ENCODE data around the gene NTHL1. TPM values are rescaled to one million over a fixed set of nuclear protein-coding genes. Genes with fewer than 3 reads are reported as not detected.

Gene NTHL1
- total and polyA plus RNA-seq, 2 of the 8 experiments (the other 6 are each of a cell fraction or from before 2014, with no cell fraction given), result 70.9 to 150 TPM

- H2BK20ac ChIP-seq (ENCODE audit: low read length), result no peak overlapping the region
- no peak overlapping the region for H3K4me2 ChIP-seq (ENCODE audit: insufficient read depth in 1 of 2, low read depth in 2 of 2, low read length in 2 of 2)
- H3K23me2 ChIP-seq (ENCODE audit: low read depth, low read length), result no peaks in the 10 kb centered on the region
- ChIA-PET POLR2A (ENCODE audit: partially characterized antibody) (interaction anchor here (0.6 to 8.8 kb wide), 4 partner anchors 9 to 129 kb away, joined by 3 to 50 read pairs (median 4); partner anchors contain the start of gene BRICD5), CTCF (ENCODE audit: partially characterized antibody) (interaction anchor here (0.9 to 4.1 kb wide), 7 partner anchors 10 to 75 kb away, joined by 5 to 25 read pairs (median 7); no protein-coding TSS in a partner anchor)
- no peak overlapping the region for H3K9ac ChIP-seq (replicated peaks in 1 of 4; ENCODE audit: extremely low read depth in 1 of 4, low read depth in 3 of 4, low read length in 3 of 4)
- no peak overlapping the region for H3K4me3 ChIP-seq (ENCODE audit: extremely low read depth in 1 of 4, insufficient read depth in 2 of 4, low read depth in 3 of 4, low read length in 4 of 4)
- no peaks in the 10 kb centered on the region for H3K9me3 ChIP-seq (ENCODE audit: insufficient read depth in 2 of 2, low read depth in 1 of 2, low read length in 1 of 2)
- DNase-seq (ENCODE audit: low read depth in 1 of 2, low spot score in 2 of 2), result no peak
- H4K8ac ChIP-seq (ENCODE audit: extremely low read depth, insufficient read depth, low read length), result no peak overlapping the region
- H4K91ac ChIP-seq (replicated peaks; ENCODE audit: insufficient read length, low read length), result no peak overlapping the region
- no peak overlapping the region for H2BK12ac ChIP-seq (ENCODE audit: low read depth, low read length)
- no peak for FAIRE-seq
- no peaks in the 10 kb centered on the region for H3K27me3 ChIP-seq (replicated peaks in 1 of 4; ENCODE audit: control insufficient read depth in 3 of 4, extremely low read depth in 1 of 4, insufficient read depth in 3 of 4, low read length in 3 of 4)
- no peak overlapping the region for H3K18ac ChIP-seq (ENCODE audit: extremely low read depth, low read length)
- no peak overlapping the region for H2BK5ac ChIP-seq (ENCODE audit: low read depth, low read length)
- TF ChIP-seq ATF2 (IDR thresholded peaks at IDR 0.05; ENCODE audit: low read length) (no peak), RNF2 (IDR thresholded peaks at IDR 0.05; ENCODE audit: borderline replicate concordance, low read depth, low read length, missing control alignments, poor library complexity, severe bottlenecking) (no peak), SIX5 (IDR thresholded peaks at IDR 0.05; ENCODE audit: low read depth, low read length) (no peak), POLR2A (IDR thresholded peaks at IDR 0.05; ENCODE audit: control extremely low read depth in 1 of 2, low read depth in 2 of 2, low read length in 2 of 2) (no peak), SUZ12 (IDR thresholded peaks at IDR 0.05; ENCODE audit: low read length) (no peak), SP2 (IDR thresholded peaks at IDR 0.05; ENCODE audit: low read length) (no peak), TCF12 (IDR thresholded peaks at IDR 0.05; ENCODE audit: low read depth, low read length) (no peak), USF2 (IDR thresholded peaks at IDR 0.05; ENCODE audit: low read length) (no peak)
- H3K56ac ChIP-seq (replicated peaks; ENCODE audit: insufficient read length, low read depth, low read length), result no peak overlapping the region
- H3K23ac ChIP-seq (ENCODE audit: insufficient read length), result no peak overlapping the region
- H2BK15ac ChIP-seq (ENCODE audit: low read length), result no peak overlapping the region
- no peak overlapping the region for H2AK5ac ChIP-seq (ENCODE audit: low read depth, low read length)
- no peak overlapping the region for H2AFZ ChIP-seq (ENCODE audit: low read length)
- H3K79me2 ChIP-seq (ENCODE audit: control insufficient read depth in 1 of 2, insufficient read depth in 2 of 2, low read length in 2 of 2), result no peaks in the 10 kb centered on the region
- H3K4ac ChIP-seq (replicated peaks; ENCODE audit: insufficient read length, low read depth, low read length), result no peak overlapping the region
- WGBS, 2 experiments (ENCODE audit: extremely low coverage in 1 of 2, insufficient coverage in 1 of 2, insufficient read length in 1 of 2, insufficient replicate concordance in 2 of 2, low coverage in 1 of 2, low lambda C conversion rate in 2 of 2, missing lambda C conversion rate in 1 of 2), result 90% methylated on average over 33 of the region's 35 CpGs; no CpG with 5 or more reads in 1 of the 2 experiments
- H3K79me1 ChIP-seq (ENCODE audit: low read depth, low read length), result no peaks in the 10 kb centered on the region
- no peak overlapping the region for H2BK120ac ChIP-seq (replicated peaks; ENCODE audit: low read depth, low read length)
- no peak overlapping the region for H4K5ac ChIP-seq (ENCODE audit: insufficient read length, low read depth, low read length)
- peaks cover 0 to 28% (median 2%) of the 10 kb centered on the region in 4 experiments; a peak in 5 of 8 replicates for H3K36me3 ChIP-seq (ENCODE audit: control insufficient read depth in 2 of 4, insufficient read depth in 4 of 4, low read length in 3 of 4)
- peaks cover 4 to 6% of the 10 kb centered on the region in 2 experiments for H4K20me1 ChIP-seq (replicated peaks in 1 of 2; ENCODE audit: control insufficient read depth in 1 of 2, insufficient read depth in 2 of 2, low read length in 2 of 2)
- no peak overlapping the region for H3K14ac ChIP-seq (ENCODE audit: insufficient read length)
- H3K27ac ChIP-seq (ENCODE audit: low read depth, low read length), result no peak overlapping the region
- H3K4me1 ChIP-seq (replicated peaks in 1 of 4; ENCODE audit: control insufficient read depth in 3 of 4, insufficient read depth in 4 of 4, low read length in 3 of 4), result no peaks in the 10 kb centered on the region
These were observed 33.8 kb upstream of the NTHL1 start for GRCh38 chr16:2081201-2082084.

Measured in H1 (cell line).